GM18508 (cell line): Measurements from ENCODE around the gene UCHL5.

ENCODE experiments used
- ATAC-seq: cut with Tn5 transposase; IDR thresholded peaks from one replicate; pipeline ENCODE4 v1.9.1; 2021; ENCODE audit warnings: moderate number of reproducible peaks; ENCODE audit not compliant: insufficient read depth, unreplicated experiment

The UCHL5 gene

DNA sequence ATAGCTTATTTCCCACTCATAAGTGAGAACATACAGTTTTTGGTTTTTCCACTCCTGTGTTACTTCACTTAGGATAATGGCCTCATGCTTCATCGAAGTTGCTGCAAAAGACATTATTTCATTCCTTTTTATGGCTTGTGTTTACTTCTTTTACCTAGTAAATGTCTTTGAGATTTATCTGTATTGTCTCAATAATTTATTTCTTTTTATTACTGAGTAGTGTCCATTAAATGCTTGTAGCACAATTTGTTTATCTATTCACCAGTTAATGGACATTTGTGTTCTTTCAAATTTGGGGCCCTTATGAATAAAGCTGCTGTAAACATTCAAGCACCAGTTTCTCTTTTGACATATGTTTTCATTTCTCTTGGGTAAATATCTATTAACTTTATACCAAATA, 86.0 kb downstream of the UCHL5 start:
- no peak for ATAC-seq

DNA sequence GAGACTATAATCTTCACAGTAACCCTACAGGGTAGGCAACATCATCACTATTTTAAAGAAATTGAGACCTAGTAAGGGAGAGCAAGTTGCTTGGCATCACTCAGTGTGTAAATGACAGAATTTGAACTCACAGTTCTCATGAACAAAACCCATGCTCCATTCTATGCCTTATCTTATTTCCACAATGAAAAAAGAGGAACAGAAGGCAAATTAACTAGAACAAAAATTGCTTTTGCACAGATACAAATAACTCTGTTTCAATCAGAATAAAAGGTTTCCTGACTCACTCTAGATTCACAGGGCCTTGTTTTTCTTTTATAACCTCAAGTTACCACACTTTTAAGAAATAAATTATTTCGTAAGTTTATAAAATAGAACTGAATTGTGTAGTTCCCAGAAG, 90.1 kb downstream of the UCHL5 start:
- no peak for ATAC-seq

DNA sequence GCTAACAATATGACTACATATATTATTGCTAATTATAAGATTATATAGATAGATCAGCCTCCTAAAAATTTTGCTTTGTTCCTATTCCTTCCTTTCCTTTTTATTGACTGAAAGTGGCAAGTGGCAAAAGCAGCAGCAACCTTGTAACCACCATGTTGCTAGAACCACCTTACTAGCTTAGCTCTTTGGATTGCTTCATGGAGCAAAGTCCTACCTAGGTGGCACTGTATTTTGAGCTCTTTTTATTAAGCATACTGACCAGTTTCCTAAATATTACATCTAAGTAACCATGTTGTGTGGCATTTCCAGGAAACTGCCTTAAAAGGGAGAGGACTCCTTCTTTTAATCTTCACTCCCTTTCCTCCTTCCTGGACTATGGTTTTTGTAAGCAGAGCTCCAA, 90.8 kb downstream of the UCHL5 start:
- no peak for ATAC-seq

DNA sequence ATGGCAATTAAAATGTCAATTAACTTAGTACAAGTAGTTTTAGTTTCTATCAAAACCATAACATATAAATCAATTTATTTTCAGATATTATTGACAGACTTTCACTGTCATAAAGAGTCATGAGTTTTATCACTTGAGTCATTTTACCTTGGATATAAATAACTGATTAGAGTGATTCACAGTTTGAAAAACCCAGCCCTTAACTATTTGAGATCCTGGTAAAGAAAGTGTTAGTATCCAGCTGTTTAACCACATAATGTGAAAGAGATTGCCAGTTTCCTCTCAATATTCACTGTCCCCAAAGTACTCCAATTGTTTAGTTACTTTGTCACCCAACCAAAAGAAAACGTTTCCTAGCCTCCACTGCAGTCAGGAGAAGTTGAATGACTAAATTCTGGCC, 91.3 kb downstream of the UCHL5 start:
- ATAC-seq = no peak

GRCh38 chr1:192967211-192967877, 91.8 kb downstream of the UCHL5 start:
- no peak for ATAC-seq

DNA sequence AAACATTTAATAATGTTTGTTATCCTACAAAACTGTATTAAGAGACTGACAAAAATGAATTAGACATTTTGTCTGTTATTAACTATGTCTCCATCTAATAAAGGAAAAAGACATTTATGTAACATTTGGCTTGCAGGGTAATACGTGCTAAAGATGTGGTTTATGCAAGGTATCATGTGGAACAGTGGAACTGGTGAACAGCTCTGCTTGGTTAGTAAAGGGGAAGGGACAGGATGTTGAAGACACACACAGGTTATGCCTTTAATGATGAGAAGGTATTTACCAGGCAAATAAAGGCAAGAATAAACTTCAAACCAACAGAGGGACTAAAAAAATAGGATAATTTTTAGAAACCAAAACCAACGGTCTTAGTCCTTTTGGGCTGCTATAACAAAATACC, 93.1 kb downstream of the UCHL5 start:
- no peak for ATAC-seq

DNA sequence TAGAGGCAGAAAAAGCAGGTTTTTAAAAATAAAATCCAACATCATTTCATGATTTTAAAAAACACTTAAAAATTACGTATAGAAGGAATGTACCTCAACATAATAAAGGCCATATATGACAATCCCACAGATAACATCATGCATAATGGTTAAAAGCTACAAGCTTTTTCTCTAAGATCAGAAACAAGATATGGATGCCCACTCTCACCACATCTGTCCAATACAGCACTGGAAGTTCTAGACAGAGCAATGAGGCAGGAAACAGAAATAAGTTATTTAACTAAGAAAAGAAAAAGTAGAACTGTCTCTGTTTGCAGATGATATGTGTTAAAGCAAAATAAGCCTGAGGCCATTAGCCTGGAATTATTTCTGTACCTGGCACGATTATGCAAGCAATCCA, 96.3 kb downstream of the UCHL5 start:
- ATAC-seq = no peak
